ENCODE measurements around the gene OR8K3.

Gene OR8K3

GRCh38 chr11:56314844-56315243 lies at the start of gene OR8K3:
Gene OR8K3, plus strand, starts transcription at chr11:56315144. Its CDS starts 3,163 bp downstream, at chr11:56318307.
- TF ChIP-seq CTCF (IDR thresholded peaks at IDR 0.05; ENCODE audit: low read depth, low read length, poor library complexity, severe bottlenecking) (no peak), EZH2phosphoT487 (IDR thresholded peaks at IDR 0.05; ENCODE audit: borderline replicate concordance, low read length) (no peak)

GRCh38 chr11:56271092-56271491 lies 43.9 kb upstream of the OR8K3 start:
- Histone ChIP-seq H4K20me1 (ENCODE audit: control insufficient read depth, insufficient read depth, low read depth, low read length) (no peaks in the 10 kb centered on the region), H3K9me3 (ENCODE audit: control insufficient read depth, insufficient read depth, low read length) (no peaks in the 10 kb centered on the region), H3K4me2 (ENCODE audit: low read length) (no peak overlapping the region), H3K27ac (ENCODE audit: low read depth, low read length) (no peak overlapping the region), H3F3A (ENCODE audit: control insufficient read depth, insufficient read depth) (no peaks in the 10 kb centered on the region), H3K9me2 (replicated peaks; ENCODE audit: control insufficient read depth, low read length) (no peaks in the 10 kb centered on the region), H3K36me3 (ENCODE audit: control insufficient read depth, low read length) (no peaks in the 10 kb centered on the region), H3K27me3 (ENCODE audit: control insufficient read depth, low read length) (no peaks in the 10 kb centered on the region), H3K4me3 (ENCODE audit: low read length) (no peak overlapping the region), H3K79me2 (ENCODE audit: control insufficient read depth, low read length) (no peaks in the 10 kb centered on the region), H3K4me1 (ENCODE audit: control insufficient read depth, low read length) (no peaks in the 10 kb centered on the region)
- TF ChIP-seq EZH2phosphoT487 (IDR thresholded peaks at IDR 0.05; ENCODE audit: borderline replicate concordance, low read length) (no peak), CTCF (IDR thresholded peaks at IDR 0.05; ENCODE audit: low read depth, low read length, poor library complexity, severe bottlenecking) (no peak)

More at GRCh38 chr11:56314844-56315243, at the start of gene OR8K3:
- H3K4me1 ChIP-seq (ENCODE audit: control insufficient read depth, low read length): no peaks in the 10 kb centered on the region
- H3K36me3 ChIP-seq (ENCODE audit: control insufficient read depth, low read length): no peaks in the 10 kb centered on the region
- no peaks in the 10 kb centered on the region for H3K9me2 ChIP-seq (replicated peaks; ENCODE audit: control insufficient read depth, low read length)
- H3F3A ChIP-seq (ENCODE audit: control insufficient read depth, insufficient read depth): no peaks in the 10 kb centered on the region
- no peaks in the 10 kb centered on the region for H3K79me2 ChIP-seq (ENCODE audit: control insufficient read depth, low read length)
- no peaks in the 10 kb centered on the region for H3K9me3 ChIP-seq (ENCODE audit: control insufficient read depth, insufficient read depth, low read length)
- H4K20me1 ChIP-seq (ENCODE audit: control insufficient read depth, insufficient read depth, low read depth, low read length): no peaks in the 10 kb centered on the region
- no peaks in the 10 kb centered on the region for H3K27me3 ChIP-seq (ENCODE audit: control insufficient read depth, low read length)
- no peak within 1 kb of the TSS for H3K4me3 ChIP-seq (ENCODE audit: low read length)
- no peak within 1 kb of the TSS for H3K27ac ChIP-seq (ENCODE audit: low read depth, low read length)
- no peak within 1 kb of the TSS for H3K4me2 ChIP-seq (ENCODE audit: low read length)

GRCh38 chr11:56273854-56274253 lies 41.1 kb upstream of the OR8K3 start, which contains the start of gene OR5T1:
Gene OR5T1, plus strand, starts transcription at chr11:56274154. Its CDS starts 1,485 bp downstream, at chr11:56275639.
- Histone ChIP-seq H3K4me1 (ENCODE audit: control insufficient read depth, low read length) (no peaks in the 10 kb centered on the region), H3F3A (ENCODE audit: control insufficient read depth, insufficient read depth) (no peaks in the 10 kb centered on the region), H4K20me1 (ENCODE audit: control insufficient read depth, insufficient read depth, low read depth, low read length) (no peaks in the 10 kb centered on the region), H3K27me3 (ENCODE audit: control insufficient read depth, low read length) (no peaks in the 10 kb centered on the region), H3K36me3 (ENCODE audit: control insufficient read depth, low read length) (no peaks in the 10 kb centered on the region), H3K79me2 (ENCODE audit: control insufficient read depth, low read length) (no peaks in the 10 kb centered on the region), H3K4me2 (ENCODE audit: low read length) (no peak within 1 kb of the TSS), H3K27ac (ENCODE audit: low read depth, low read length) (no peak within 1 kb of the TSS), H3K9me2 (replicated peaks; ENCODE audit: control insufficient read depth, low read length) (no peaks in the 10 kb centered on the region), H3K9me3 (ENCODE audit: control insufficient read depth, insufficient read depth, low read length) (no peaks in the 10 kb centered on the region), H3K4me3 (ENCODE audit: low read length) (no peak within 1 kb of the TSS)
- TF ChIP-seq EZH2phosphoT487 (IDR thresholded peaks at IDR 0.05; ENCODE audit: borderline replicate concordance, low read length): no peak
- TF ChIP-seq CTCF (IDR thresholded peaks at IDR 0.05; ENCODE audit: low read depth, low read length, poor library complexity, severe bottlenecking): no peak

Data from DOHH2 (cell line).